ENCODE results near the gene UNC119B.

DNA sequence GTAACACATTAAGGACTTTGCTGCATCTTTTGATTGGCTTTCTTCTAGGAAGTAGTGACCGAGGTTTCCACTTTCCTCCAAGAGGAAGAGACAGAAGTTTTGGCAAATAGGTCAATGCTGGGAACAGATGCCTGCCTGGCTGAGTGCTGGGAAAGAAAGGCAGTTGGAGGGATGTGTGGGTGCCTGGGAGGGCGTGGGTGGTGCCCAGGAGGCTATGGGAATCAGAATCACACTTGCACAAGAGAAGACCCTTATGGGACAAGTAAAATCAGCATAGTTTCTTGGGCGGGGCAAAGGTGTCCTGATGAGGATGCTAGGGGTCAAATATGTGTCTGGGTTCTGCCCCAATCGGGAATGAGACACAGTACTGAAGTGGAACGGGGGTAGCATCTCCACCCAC, 14.5 kb downstream of the UNC119B start:
- TF ChIP-seq, protein P1, sequence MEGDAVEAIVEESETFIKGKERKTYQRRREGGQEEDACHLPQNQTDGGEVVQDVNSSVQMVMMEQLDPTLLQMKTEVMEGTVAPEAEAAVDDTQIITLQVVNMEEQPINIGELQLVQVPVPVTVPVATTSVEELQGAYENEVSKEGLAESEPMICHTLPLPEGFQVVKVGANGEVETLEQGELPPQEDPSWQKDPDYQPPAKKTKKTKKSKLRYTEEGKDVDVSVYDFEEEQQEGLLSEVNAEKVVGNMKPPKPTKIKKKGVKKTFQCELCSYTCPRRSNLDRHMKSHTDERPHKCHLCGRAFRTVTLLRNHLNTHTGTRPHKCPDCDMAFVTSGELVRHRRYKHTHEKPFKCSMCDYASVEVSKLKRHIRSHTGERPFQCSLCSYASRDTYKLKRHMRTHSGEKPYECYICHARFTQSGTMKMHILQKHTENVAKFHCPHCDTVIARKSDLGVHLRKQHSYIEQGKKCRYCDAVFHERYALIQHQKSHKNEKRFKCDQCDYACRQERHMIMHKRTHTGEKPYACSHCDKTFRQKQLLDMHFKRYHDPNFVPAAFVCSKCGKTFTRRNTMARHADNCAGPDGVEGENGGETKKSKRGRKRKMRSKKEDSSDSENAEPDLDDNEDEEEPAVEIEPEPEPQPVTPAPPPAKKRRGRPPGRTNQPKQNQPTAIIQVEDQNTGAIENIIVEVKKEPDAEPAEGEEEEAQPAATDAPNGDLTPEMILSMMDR (IDR thresholded peaks at IDR 0.05) = no peak
- TF ChIP-seq POLR2A (IDR thresholded peaks at IDR 0.05) = no peak

Data from Peyer's patch (tissue), 4 donors.